HG03457 (cell line): ENCODE data around the gene MLLT10.
"Not testable (repeated sequence)": the region's sequence is repeated elsewhere in the genome, so short reads cannot be mapped to it uniquely, and the experiment has no call there.

Experiments
- ATAC-seq: cut with Tn5 transposase; IDR thresholded peaks from one replicate; pipeline ENCODE4 v1.9.1; 2021; ENCODE audit warnings: moderate number of reproducible peaks; ENCODE audit not compliant: unreplicated experiment

MLLT10 gene

GRCh38 chr10:21527598-21528235 is 6.3 kb upstream of the MLLT10 start:
- ATAC-seq = no peak

GRCh38 chr10:21528236-21529031 is 5.6 kb upstream of the MLLT10 start:
- no peak for ATAC-seq

GRCh38 chr10:21529032-21529910 is 4.8 kb upstream of the MLLT10 start:
- ATAC-seq = no peak

- ATAC-seq = no peak
Measured at GRCh38 chr10:21530168-21530567, 3.9 kb upstream of the MLLT10 start.

- no peak for ATAC-seq
Measured at GRCh38 chr10:21530641-21531040, 3.4 kb upstream of the MLLT10 start.

- no peak for ATAC-seq
Measured at GRCh38 chr10:21531164-21531563, 2.9 kb upstream of the MLLT10 start.

GRCh38 chr10:21532694-21533466 is 1.2 kb upstream of the MLLT10 start:
- no peak for ATAC-seq

GRCh38 chr10:21534280-21534586 is 201 bp downstream of the MLLT10 start:
- ATAC-seq = no peak

- ATAC-seq = no peak
Measured at GRCh38 chr10:21534604-21535493, 817 bp downstream of the MLLT10 start.

- no peak for ATAC-seq
Measured at GRCh38 chr10:21535494-21535965, 1.5 kb downstream of the MLLT10 start.

- not testable (repeated sequence) for ATAC-seq
Measured at GRCh38 chr10:21535976-21536375, 1.9 kb downstream of the MLLT10 start.

GRCh38 chr10:21536874-21537273 is 2.8 kb downstream of the MLLT10 start:
- ATAC-seq = no peak

GRCh38 chr10:21540701-21541100 is 6.7 kb downstream of the MLLT10 start:
- ATAC-seq = not testable (repeated sequence)

GRCh38 chr10:21547246-21547645 is 13.2 kb downstream of the MLLT10 start:
- ATAC-seq = no peak

- ATAC-seq = no peak
Measured at GRCh38 chr10:21552638-21553037, 18.6 kb downstream of the MLLT10 start.

- ATAC-seq = no peak
Measured at GRCh38 chr10:21556527-21556926, 22.5 kb downstream of the MLLT10 start.

- not testable (repeated sequence) for ATAC-seq
Measured at GRCh38 chr10:21558984-21559383, 25.0 kb downstream of the MLLT10 start.

GRCh38 chr10:21570761-21571521 is 36.9 kb downstream of the MLLT10 start:
- no peak for ATAC-seq

GRCh38 chr10:21572578-21572977 is 38.5 kb downstream of the MLLT10 start:
- ATAC-seq = no peak
